Keratinocyte (primary cell): Measurements from ENCODE around the gene HDAC8. TPM values are rescaled to one million over a fixed set of nuclear protein-coding genes. Genes with fewer than 3 reads are reported as not detected.

Experiments used
- DNase-seq: peaks from one replicate; pipeline ENCODE4 v3.0.0-alpha.2; 2011; ENCODE audit warnings: low read depth, missing footprints, low spot score
- FAIRE-seq: peaks from 2 replicates; lab custom pipeline; 2011; peaks lifted over from hg19 to GRCh38; lab: Jason Lieb, UNC
- H2AFZ ChIP-seq: 2 replicates; pipeline ENCODE4 v1.6.0; 2012; ENCODE audit warnings: low read length, control low read depth, inconsistent platforms; ENCODE audit not compliant: control insufficient read depth
- H3K27ac ChIP-seq: 2 replicates; pipeline ENCODE4 v1.5.1; 2011; ENCODE audit warnings: low read length; ENCODE audit not compliant: control insufficient read depth, insufficient read depth
- H3K27me3 ChIP-seq: 3 replicates; pipeline ENCODE4 v1.6.0; 2011; ENCODE audit warnings: low read length; ENCODE audit not compliant: control insufficient read depth, insufficient read depth; ENCODE audit errors: extremely low read depth
- H3K36me3 ChIP-seq, 2 experiments: 2 replicates in 1 of 2; 3 replicates in 1 of 2; pipeline ENCODE4 v1.5.1; 2011; ENCODE audit warnings: low read length in 2 of 2, mild to moderate bottlenecking in 1 of 2; ENCODE audit not compliant: control insufficient read depth in 2 of 2, insufficient read depth in 2 of 2; ENCODE audit errors: extremely low read depth in 1 of 2
- H3K4me1 ChIP-seq: 3 replicates; pipeline ENCODE4 v1.5.1; 2011; ENCODE audit warnings: low read length; ENCODE audit not compliant: control insufficient read depth, insufficient read depth; ENCODE audit errors: extremely low read depth
- H3K4me2 ChIP-seq: 3 replicates; pipeline ENCODE4 v1.6.0; 2011; ENCODE audit warnings: low read depth, low read length; ENCODE audit not compliant: control insufficient read depth, insufficient read depth; ENCODE audit errors: extremely low read depth
- H3K4me3 ChIP-seq, 3 experiments: fragments of 200-600 bp in 1 of 3; sonication (generic) in 1 of 3; 2 replicates in 2 of 3; 3 replicates in 1 of 3; pipeline ENCODE4 v1.5.1; 2011 to 2016; ENCODE audit warnings: low read length in 3 of 3, mild to moderate bottlenecking in 3 of 3, control low read depth in 2 of 3, inconsistent platforms in 1 of 3, low read depth in 1 of 3, mixed read lengths in 1 of 3, mixed run types in 1 of 3, moderate library complexity in 1 of 3; ENCODE audit not compliant: control insufficient read depth in 2 of 3, insufficient read depth in 2 of 3; ENCODE audit errors: extremely low read depth in 1 of 3
- H3K79me2 ChIP-seq: 2 replicates; pipeline ENCODE4 v1.6.0; 2012; ENCODE audit warnings: low read length; ENCODE audit not compliant: control insufficient read depth, insufficient read depth
- H3K9ac ChIP-seq: 3 replicates; pipeline ENCODE4 v1.6.0; 2011; ENCODE audit warnings: low read length; ENCODE audit not compliant: control insufficient read depth, insufficient read depth; ENCODE audit errors: extremely low read depth
- H3K9me1 ChIP-seq: 3 replicates; pipeline ENCODE4 v1.6.0; 2011; ENCODE audit warnings: low read length; ENCODE audit not compliant: control insufficient read depth, insufficient read depth; ENCODE audit errors: extremely low read depth
- H3K9me3 ChIP-seq: 2 replicates; pipeline ENCODE4 v1.5.1; 2012; ENCODE audit warnings: low read depth, low read length; ENCODE audit not compliant: control insufficient read depth
- H4K20me1 ChIP-seq: 3 replicates; pipeline ENCODE4 v1.6.0; 2011; ENCODE audit warnings: low read length; ENCODE audit not compliant: control insufficient read depth, insufficient read depth; ENCODE audit errors: extremely low read depth
- CTCF ChIP-seq, 3 experiments: IDR thresholded peaks in 1 of 3; conservative IDR thresholded peaks in 1 of 3; optimal IDR thresholded peaks in 1 of 3; 2 replicates in 2 of 3; 3 replicates in 1 of 3; pipeline versions ENCODE3 to v1.5.1; 2011; ENCODE audit warnings: low read length in 3 of 3, mild to moderate bottlenecking in 3 of 3, moderate library complexity in 2 of 3, control low read depth in 1 of 3, inconsistent platforms in 1 of 3; ENCODE audit not compliant: insufficient read depth in 2 of 3; ENCODE audit errors: extremely low read depth in 1 of 3
- EZH2 ChIP-seq: IDR thresholded peaks from one replicate; pipeline ENCODE4 v1.6.1; 2012; ENCODE audit warnings: inconsistent platforms, mild to moderate bottlenecking, low read length, moderate library complexity
- dilution Hi-C: fragments of 300-500 bp; cut with MboI; formaldehyde crosslinking; loops from one replicate; pipeline ENCODE4 v1.7.0; 2020; ENCODE audit warnings: low sequenced_read_pairs; ENCODE audit not compliant: extremely low pct_ligation_motif_present
- polyA plus RNA-seq, 5 experiments: library from polyadenylated mRNA; depleted of rRNA in 3 of 5; stranded (reverse) in 3 of 5; stranded (forward) in 1 of 5; unstranded in 1 of 5; fragments of >200 nt; gene quantifications; 1 replicate in 1 of 5; 2 replicates in 3 of 5; 3 replicates in 1 of 5; pipeline versions ENCODE4 v1.2.1 to v1.2.3, GENCODE V29; 2011 to 2012; ENCODE audit warnings: missing spikeins in 2 of 5, low read depth in 1 of 5, low replicate concordance in 1 of 5

HDAC8 gene
- polyA plus RNA-seq, 1 donor (not counting 4 experiments of a cell fraction or from before 2014, with no cell fraction given), result 27.3 TPM

- H3K4me3 ChIP-seq, result no peak overlapping the region
- TF ChIP-seq EZH2 (no peak), CTCF (optimal IDR thresholded peaks at IDR 0.05 in 1 of 3, IDR thresholded peaks at IDR 0.05 in 1 of 3, conservative IDR thresholded peaks at IDR 0.05 in 1 of 3; ENCODE audit: extremely low read depth in 1 of 3, insufficient read depth in 2 of 3, low read length in 3 of 3) (no peak)
- H3K27ac ChIP-seq, result no peak overlapping the region
- no peak overlapping the region for H2AFZ ChIP-seq
- H3K9me1 ChIP-seq, result no peaks in the 10 kb centered on the region
- no peaks in the 10 kb centered on the region for H3K4me1 ChIP-seq
- dilution Hi-C loops, result no loop called here
- H3K9ac ChIP-seq, result no peak overlapping the region
- no peak for FAIRE-seq
- H3K79me2 ChIP-seq, result no peaks in the 10 kb centered on the region
- no peak overlapping the region for H3K4me2 ChIP-seq
- H3K9me3 ChIP-seq, result no peaks in the 10 kb centered on the region
- H3K27me3 ChIP-seq, result no peaks in the 10 kb centered on the region
- no peaks in the 10 kb centered on the region for H4K20me1 ChIP-seq
- no peaks in the 10 kb centered on the region for H3K36me3 ChIP-seq
- no peak for DNase-seq
Measured at GRCh38 chrX:72475338-72475737, 97.3 kb downstream of the HDAC8 start.

- no peak for DNase-seq
- dilution Hi-C loops, result no loop called here
- H3K9me1 ChIP-seq, result no peaks in the 10 kb centered on the region
- H3K79me2 ChIP-seq, result no peaks in the 10 kb centered on the region
- H3K4me2 ChIP-seq, result no peak overlapping the region
- no peak overlapping the region for H2AFZ ChIP-seq
- no peaks in the 10 kb centered on the region for H3K36me3 ChIP-seq
- H3K4me1 ChIP-seq, result no peaks in the 10 kb centered on the region
- H4K20me1 ChIP-seq, result no peaks in the 10 kb centered on the region
- FAIRE-seq, result no peak
- TF ChIP-seq CTCF (optimal IDR thresholded peaks at IDR 0.05 in 1 of 3, IDR thresholded peaks at IDR 0.05 in 1 of 3, conservative IDR thresholded peaks at IDR 0.05 in 1 of 3; ENCODE audit: extremely low read depth in 1 of 3, insufficient read depth in 2 of 3, low read length in 3 of 3), result no peak
- no peak for TF ChIP-seq EZH2
- no peaks in the 10 kb centered on the region for H3K9me3 ChIP-seq
- H3K4me3 ChIP-seq, result no peak overlapping the region
- H3K9ac ChIP-seq, result no peak overlapping the region
- no peak overlapping the region for H3K27ac ChIP-seq
- no peaks in the 10 kb centered on the region for H3K27me3 ChIP-seq
Measured at GRCh38 chrX:72470532-72471223, 102.0 kb downstream of the HDAC8 start.
